ENCODE data around the gene RNU5B-1. TPM values are rescaled to one million over a fixed set of nuclear protein-coding genes. Genes with fewer than 3 reads are reported as not detected.

The RNU5B-1 gene
- total RNA-seq = 10 to 100 TPM; 18.7 to 40.6 TPM
- polyA plus RNA-seq = not detected
- long read RNA-seq, donor 1 = 0 reads
- long read RNA-seq, donor 2 = 0 reads

DNA sequence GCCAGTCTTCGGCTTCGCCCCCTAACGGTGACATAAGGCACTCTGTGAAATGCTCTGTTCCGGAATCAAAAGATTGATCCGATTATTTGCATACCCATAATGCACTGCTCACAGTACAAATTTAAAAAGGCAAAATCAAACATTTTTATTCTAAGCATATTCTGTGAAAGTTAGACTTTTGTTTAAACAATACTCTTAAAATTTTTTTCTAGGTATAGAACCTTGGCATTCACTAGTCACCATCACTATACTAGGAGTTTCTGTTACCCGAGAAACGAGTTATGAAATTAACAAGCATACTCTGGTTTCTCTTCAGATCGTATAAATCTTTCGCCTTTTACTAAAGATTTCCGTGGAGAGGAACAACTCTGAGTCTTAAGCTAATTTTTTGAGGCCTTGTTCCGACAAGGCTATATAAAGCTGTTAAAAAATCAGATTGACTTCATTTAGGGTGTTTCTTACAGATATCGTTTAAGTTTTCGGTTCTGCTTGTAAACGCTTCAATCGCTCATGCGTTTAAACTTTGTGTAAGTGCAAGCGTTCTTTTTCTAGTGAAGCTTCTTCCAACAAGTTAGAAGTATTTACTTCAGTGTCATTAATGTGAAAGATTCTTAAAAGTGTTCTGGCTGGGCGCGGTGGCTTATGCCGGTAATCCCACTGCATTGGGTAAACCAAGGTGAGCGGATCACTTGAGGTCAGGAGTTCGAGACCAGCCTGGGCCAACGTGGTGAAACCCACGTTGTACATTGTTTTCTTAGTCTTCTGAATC is at the start of gene RNU5B-1:
Gene RNU5B-1, plus strand, starts transcription at position 297 of the 769 bp plus-strand sequence.
- Histone ChIP-seq H3K36me3 (ENCODE audit: control insufficient read depth in 1 of 2, insufficient read depth in 2 of 2, low read length in 1 of 2) (no peaks in the 10 kb centered on the region), H3K4me1 (ENCODE audit: control insufficient read depth in 1 of 2, insufficient read depth in 2 of 2, low read length in 2 of 2) (no peaks in the 10 kb centered on the region), H3K4me3 (ENCODE audit: low read length in 2 of 2) (peak within 1 kb of the TSS; percentile 40 to 97), H3K9me3 (ENCODE audit: control insufficient read depth, low read length) (no peaks in the 10 kb centered on the region), H3K27me3 (ENCODE audit: control insufficient read depth in 1 of 2, insufficient read depth in 2 of 2, low read length in 1 of 2) (no peaks in the 10 kb centered on the region), H3K27ac (ENCODE audit: low read depth in 1 of 2, low read length in 2 of 2) (peak within 1 kb of the TSS; percentile 30 to 91)
- intact Hi-C loops (cut with DNase I) = no loop called here
- DNase-seq (peak; percentile 84 to 88), ATAC-seq (ENCODE audit: low FRiP score) (peak; percentile 97)
- WGBS, 2 donors = 0% methylated on average over 24 of the region's 24 CpGs

DNA sequence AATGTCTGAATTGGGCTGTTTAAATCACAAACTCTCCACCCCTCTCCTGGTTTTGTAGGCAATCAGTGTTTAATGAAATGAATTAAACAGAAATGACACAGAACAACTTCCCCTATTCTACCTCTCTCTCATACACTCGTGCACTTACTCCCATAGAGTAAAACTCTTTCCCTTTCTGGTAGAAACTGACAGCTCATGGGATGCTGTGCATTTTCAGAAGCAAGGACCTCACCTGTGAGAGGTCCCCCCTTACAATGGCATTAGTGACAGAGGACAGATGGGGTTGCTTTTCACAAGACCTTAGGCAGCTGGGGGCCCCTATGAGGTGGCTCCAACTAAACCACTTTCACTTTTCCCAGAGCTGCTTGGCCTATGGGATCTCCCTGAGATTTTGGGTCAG is 49.7 kb upstream of the RNU5B-1 start:
- intact Hi-C loops (cut with DNase I) = no loop called here
- H3K27ac ChIP-seq (ENCODE audit: low read depth in 1 of 2, low read length in 2 of 2) = no peak overlapping the region
- WGBS, 2 donors = 84% methylated on average over 1 of the region's 1 CpG

GRCh38 chr15:65255486-65256140 is 48.9 kb upstream of the RNU5B-1 start:
- Histone ChIP-seq H3K4me3 (ENCODE audit: low read length in 2 of 2) (no peak overlapping the region), H3K4me1 (ENCODE audit: control insufficient read depth in 1 of 2, insufficient read depth in 2 of 2, low read length in 2 of 2) (no peaks in the 10 kb centered on the region), H3K27ac (ENCODE audit: low read depth in 1 of 2, low read length in 2 of 2) (no peak overlapping the region), H3K9me3 (ENCODE audit: control insufficient read depth, low read length) (no peaks in the 10 kb centered on the region), H3K27me3 (ENCODE audit: control insufficient read depth in 1 of 2, insufficient read depth in 2 of 2, low read length in 1 of 2) (no peaks in the 10 kb centered on the region), H3K36me3 (ENCODE audit: control insufficient read depth in 1 of 2, insufficient read depth in 2 of 2, low read length in 1 of 2) (peaks cover 7 to 8% of the 10 kb centered on the region in 2 donors)
- WGBS, 2 donors = 91% methylated on average over 7 of the region's 7 CpGs
- peak in 1 of 2 donors; percentile 5 for DNase-seq
- ATAC-seq (ENCODE audit: low FRiP score) = no peak
- intact Hi-C loops (cut with DNase I) = no loop called here

More for the DNA sequence above, 49.7 kb upstream of the RNU5B-1 start:
- Histone ChIP-seq H3K27me3 (ENCODE audit: control insufficient read depth in 1 of 2, insufficient read depth in 2 of 2, low read length in 1 of 2) (no peaks in the 10 kb centered on the region), H3K36me3 (ENCODE audit: control insufficient read depth in 1 of 2, insufficient read depth in 2 of 2, low read length in 1 of 2) (peaks cover 5 to 8% of the 10 kb centered on the region in 2 donors), H3K4me1 (ENCODE audit: control insufficient read depth in 1 of 2, insufficient read depth in 2 of 2, low read length in 2 of 2) (no peaks in the 10 kb centered on the region), H3K4me3 (ENCODE audit: low read length in 2 of 2) (no peak overlapping the region), H3K9me3 (ENCODE audit: control insufficient read depth, low read length) (no peaks in the 10 kb centered on the region)
- DNase-seq (peak in 1 of 2 donors; percentile 9), ATAC-seq (ENCODE audit: low FRiP score) (no peak)

DNA sequence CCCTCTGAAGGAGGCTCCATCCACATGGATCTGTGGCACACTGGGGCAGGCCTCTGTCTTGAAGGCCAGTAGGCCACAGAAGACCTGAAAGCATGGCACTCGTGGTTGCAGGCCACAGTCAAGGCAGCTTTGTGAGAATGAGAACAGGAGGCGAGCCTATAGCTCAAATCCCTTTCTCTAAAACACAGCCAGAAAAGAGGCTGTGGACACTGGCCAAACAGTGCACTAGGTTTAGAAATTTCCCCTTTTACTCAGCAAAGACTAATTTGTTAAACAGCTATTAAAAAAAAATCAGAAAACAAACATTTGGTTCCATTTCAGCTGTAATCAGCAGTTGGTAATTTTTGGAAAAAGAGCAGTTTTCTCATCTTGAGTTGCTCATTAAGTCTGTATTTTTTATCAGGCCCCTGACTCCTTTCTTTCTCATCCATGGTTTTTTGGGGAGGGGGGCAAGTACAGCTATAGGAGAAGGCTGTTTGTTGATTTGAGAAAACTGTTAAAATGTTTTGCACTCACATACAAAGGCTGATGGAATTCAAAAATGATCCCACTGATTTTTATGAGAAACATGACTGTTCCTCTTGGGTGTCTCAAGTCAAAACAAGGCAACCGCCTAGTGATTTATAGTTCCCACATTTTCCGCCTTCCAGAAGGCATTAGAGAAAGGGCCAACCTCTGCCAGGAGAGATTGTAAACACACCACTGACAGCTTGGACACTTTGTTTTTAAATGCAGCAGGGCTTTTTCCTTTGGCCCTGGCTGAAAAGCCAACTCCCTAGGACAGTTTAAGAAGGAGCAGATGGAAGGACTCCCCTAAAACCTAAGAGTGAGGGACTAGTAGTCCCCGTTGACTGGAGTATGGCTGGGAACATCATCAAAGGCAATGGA is 45.9 kb upstream of the RNU5B-1 start:
- no peak overlapping the region for H3K4me3 ChIP-seq (ENCODE audit: low read length in 2 of 2)
- H3K9me3 ChIP-seq (ENCODE audit: control insufficient read depth, low read length) = no peaks in the 10 kb centered on the region
- peak in 1 of 2 donors; percentile 45 for DNase-seq
- H3K4me1 ChIP-seq (ENCODE audit: control insufficient read depth in 1 of 2, insufficient read depth in 2 of 2, low read length in 2 of 2) = no peaks in the 10 kb centered on the region
- no peak overlapping the region for H3K27ac ChIP-seq (ENCODE audit: low read depth in 1 of 2, low read length in 2 of 2)
- H3K36me3 ChIP-seq (ENCODE audit: control insufficient read depth in 1 of 2, insufficient read depth in 2 of 2, low read length in 1 of 2) = peaks cover 8 to 11% of the 10 kb centered on the region in 2 donors
- intact Hi-C loops (cut with DNase I) = no loop called here
- ATAC-seq (ENCODE audit: low FRiP score) = peak; percentile 65
- 70 to 76% methylated on average over 5 of the region's 5 CpGs for WGBS, 2 donors
- H3K27me3 ChIP-seq (ENCODE audit: control insufficient read depth in 1 of 2, insufficient read depth in 2 of 2, low read length in 1 of 2) = no peaks in the 10 kb centered on the region

GRCh38 chr15:65259367-65259797 is 45.1 kb upstream of the RNU5B-1 start:
- DNase-seq = peak; percentile 28 to 51
- H3K4me3 ChIP-seq (ENCODE audit: low read length in 2 of 2) = no peak overlapping the region
- WGBS, 2 donors = 85 to 88% methylated on average over 7 of the region's 7 CpGs

GRCh38 chr15:65260968-65261367 is 43.5 kb upstream of the RNU5B-1 start:
- ATAC-seq (ENCODE audit: low FRiP score) (no peak), DNase-seq (peak in 1 of 2 donors; percentile 1)
- H3K27me3 ChIP-seq (ENCODE audit: control insufficient read depth in 1 of 2, insufficient read depth in 2 of 2, low read length in 1 of 2) = no peaks in the 10 kb centered on the region
- intact Hi-C loops (cut with DNase I) = no loop called here
- peaks cover 5 to 11% of the 10 kb centered on the region in 2 donors for H3K36me3 ChIP-seq (ENCODE audit: control insufficient read depth in 1 of 2, insufficient read depth in 2 of 2, low read length in 1 of 2)
- H3K9me3 ChIP-seq (ENCODE audit: control insufficient read depth, low read length) = no peaks in the 10 kb centered on the region
- no peaks in the 10 kb centered on the region for H3K4me1 ChIP-seq (ENCODE audit: control insufficient read depth in 1 of 2, insufficient read depth in 2 of 2, low read length in 2 of 2)
- WGBS, 2 donors = 89% methylated on average over 6 of the region's 6 CpGs
- no peak overlapping the region for H3K4me3 ChIP-seq (ENCODE audit: low read length in 2 of 2)
- no peak overlapping the region for H3K27ac ChIP-seq (ENCODE audit: low read depth in 1 of 2, low read length in 2 of 2)

More at GRCh38 chr15:65259367-65259797, 45.1 kb upstream of the RNU5B-1 start:
- intact Hi-C loops (cut with DNase I) = no loop called here
- Histone ChIP-seq H3K4me1 (ENCODE audit: control insufficient read depth in 1 of 2, insufficient read depth in 2 of 2, low read length in 2 of 2) (no peaks in the 10 kb centered on the region), H3K27me3 (ENCODE audit: control insufficient read depth in 1 of 2, insufficient read depth in 2 of 2, low read length in 1 of 2) (no peaks in the 10 kb centered on the region), H3K27ac (ENCODE audit: low read depth in 1 of 2, low read length in 2 of 2) (no peak overlapping the region), H3K36me3 (ENCODE audit: control insufficient read depth in 1 of 2, insufficient read depth in 2 of 2, low read length in 1 of 2) (peaks cover 8 to 11% of the 10 kb centered on the region in 2 donors), H3K9me3 (ENCODE audit: control insufficient read depth, low read length) (no peaks in the 10 kb centered on the region)
- peak; percentile 80 for ATAC-seq (ENCODE audit: low FRiP score)

DNA sequence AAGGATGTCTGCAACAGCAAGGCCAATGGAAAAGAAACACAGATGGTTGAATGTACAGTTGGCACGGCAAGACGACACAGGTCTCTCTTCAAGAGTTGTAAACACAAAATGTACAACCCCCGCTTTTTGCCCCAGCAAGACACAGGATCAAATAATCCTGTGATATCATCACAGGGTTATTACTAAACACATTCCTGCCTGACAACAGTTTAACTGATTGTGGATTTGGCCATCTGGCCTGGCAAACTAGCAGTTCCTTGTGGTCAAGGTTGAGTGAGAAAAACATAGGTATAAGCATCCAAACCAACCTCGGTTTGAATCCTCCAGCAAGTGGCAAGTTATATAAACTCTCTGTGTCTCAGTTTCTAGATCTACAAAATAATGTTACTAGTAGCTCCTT is 41.2 kb upstream of the RNU5B-1 start:
- ATAC-seq (ENCODE audit: low FRiP score) (no peak), DNase-seq (no peak)
- intact Hi-C loops (cut with DNase I) = no loop called here
- H3K4me3 ChIP-seq (ENCODE audit: low read length in 2 of 2) = no peak overlapping the region
- H3K27me3 ChIP-seq (ENCODE audit: control insufficient read depth in 1 of 2, insufficient read depth in 2 of 2, low read length in 1 of 2) = no peaks in the 10 kb centered on the region
- WGBS, 2 donors = 93 to 97% methylated on average over 4 of the region's 4 CpGs
- no peak overlapping the region for H3K27ac ChIP-seq (ENCODE audit: low read depth in 1 of 2, low read length in 2 of 2)
- peaks cover 3 to 11% of the 10 kb centered on the region in 2 donors for H3K36me3 ChIP-seq (ENCODE audit: control insufficient read depth in 1 of 2, insufficient read depth in 2 of 2, low read length in 1 of 2)
- no peaks in the 10 kb centered on the region for H3K9me3 ChIP-seq (ENCODE audit: control insufficient read depth, low read length)
- H3K4me1 ChIP-seq (ENCODE audit: control insufficient read depth in 1 of 2, insufficient read depth in 2 of 2, low read length in 2 of 2) = no peaks in the 10 kb centered on the region

GRCh38 chr15:65264863-65265430 is 39.5 kb upstream of the RNU5B-1 start:
- WGBS, 2 donors = 3 to 9% methylated on average over 2 of the region's 2 CpGs
- Histone ChIP-seq H3K4me1 (ENCODE audit: control insufficient read depth in 1 of 2, insufficient read depth in 2 of 2, low read length in 2 of 2) (no peaks in the 10 kb centered on the region), H3K27ac (ENCODE audit: low read depth in 1 of 2, low read length in 2 of 2) (no peak overlapping the region), H3K27me3 (ENCODE audit: control insufficient read depth in 1 of 2, insufficient read depth in 2 of 2, low read length in 1 of 2) (no peaks in the 10 kb centered on the region), H3K4me3 (ENCODE audit: low read length in 2 of 2) (no peak overlapping the region), H3K36me3 (ENCODE audit: control insufficient read depth in 1 of 2, insufficient read depth in 2 of 2, low read length in 1 of 2) (peaks cover 0 to 5% of the 10 kb centered on the region in 2 donors), H3K9me3 (ENCODE audit: control insufficient read depth, low read length) (no peaks in the 10 kb centered on the region)
- intact Hi-C loops (cut with DNase I) = loop anchor here in 1 of 2 donors (5.0 kb wide), 1 partner anchor 68 kb away; no protein-coding TSS in a partner anchor
- ATAC-seq (ENCODE audit: low FRiP score) (no peak), DNase-seq (no peak)
